SK-N-SH treated with all-trans-retinoic acid at 6 μM for 48 hours (cell line): ENCODE results near the gene LEMD3.

Source experiments
- ARNTL ChIP-seq: fragments of 450-650 bp; formaldehyde crosslinking; IDR thresholded peaks from 2 replicates; pipeline ENCODE4 v1.5.0; 2020; ENCODE audit warnings: low read depth, mild to moderate bottlenecking, moderate library complexity, borderline replicate concordance
- OSR1 ChIP-seq: fragments of 250-450 bp; sonication (Bioruptor Pico); IDR thresholded peaks from 2 replicates; pipeline ENCODE4 v1.8.0; 2022; ENCODE audit warnings: moderate library complexity, mild to moderate bottlenecking, inconsistent platforms
- RARB ChIP-seq: fragments of 250-450 bp; sonication (Bioruptor Pico); IDR thresholded peaks from 2 replicates; pipeline ENCODE4 v1.8.0; 2021; ENCODE audit warnings: mild to moderate bottlenecking, moderate library complexity
- ZFP3 ChIP-seq: fragments of 250-450 bp; sonication (Bioruptor Pico); IDR thresholded peaks from 2 replicates; pipeline ENCODE4 v1.5.0; 2020; ENCODE audit warnings: mild to moderate bottlenecking, moderate library complexity
- TF ChIP-seq, protein P1 (sequence below): fragments of 250-450 bp; sonication (Bioruptor Pico); IDR thresholded peaks from 2 replicates; pipeline ENCODE4 v1.5.1; 2020; ENCODE audit warnings: low read depth, mild to moderate bottlenecking, moderate library complexity

DNA sequence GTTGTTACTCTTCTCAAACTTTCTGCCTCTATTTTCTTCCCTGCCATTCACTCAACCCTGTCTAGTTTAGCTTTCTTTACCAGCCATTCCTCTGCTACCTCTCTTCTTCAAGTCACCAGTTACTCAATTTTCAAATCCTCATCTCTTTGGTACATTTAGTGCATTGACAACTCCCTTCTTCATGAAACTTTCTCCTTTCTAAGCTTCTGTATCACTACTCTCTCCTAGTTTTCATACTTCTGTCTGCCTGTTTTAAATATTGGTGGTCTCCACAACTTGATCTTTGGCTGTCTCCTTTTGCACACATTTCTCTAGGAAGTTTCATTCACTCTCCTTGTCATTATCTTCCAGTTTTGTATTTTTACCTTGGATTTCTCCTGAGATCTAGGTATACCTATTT, 6.0 kb downstream of the LEMD3 start:
- TF ChIP-seq ZFP3 (CRISPR knock-in tag) = no peak
- TF ChIP-seq, protein P1, sequence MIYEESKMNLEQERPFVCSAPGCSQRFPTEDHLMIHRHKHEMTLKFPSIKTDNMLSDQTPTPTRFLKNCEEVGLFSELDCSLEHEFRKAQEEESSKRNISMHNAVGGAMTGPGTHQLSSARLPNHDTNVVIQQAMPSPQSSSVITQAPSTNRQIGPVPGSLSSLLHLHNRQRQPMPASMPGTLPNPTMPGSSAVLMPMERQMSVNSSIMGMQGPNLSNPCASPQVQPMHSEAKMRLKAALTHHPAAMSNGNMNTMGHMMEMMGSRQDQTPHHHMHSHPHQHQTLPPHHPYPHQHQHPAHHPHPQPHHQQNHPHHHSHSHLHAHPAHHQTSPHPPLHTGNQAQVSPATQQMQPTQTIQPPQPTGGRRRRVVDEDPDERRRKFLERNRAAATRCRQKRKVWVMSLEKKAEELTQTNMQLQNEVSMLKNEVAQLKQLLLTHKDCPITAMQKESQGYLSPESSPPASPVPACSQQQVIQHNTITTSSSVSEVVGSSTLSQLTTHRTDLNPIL = no peak
- no peak for TF ChIP-seq ARNTL (CRISPR knock-in tag)
- no peak for TF ChIP-seq OSR1
- TF ChIP-seq RARB (CRISPR knock-in tag) = no peak
